CD1c-positive myeloid dendritic cell (primary cell): ENCODE measurements around the gene PVR.
"Not testable (repeated sequence)": the region's sequence is repeated elsewhere in the genome, so short reads cannot be mapped to it uniquely, and the experiment has no call there.

Source experiments
- DNase-seq: peaks from one replicate; pipeline ENCODE4 v3.0.0-alpha.2; 2016; ENCODE audit errors: extremely low spot score

Gene PVR

DNA sequence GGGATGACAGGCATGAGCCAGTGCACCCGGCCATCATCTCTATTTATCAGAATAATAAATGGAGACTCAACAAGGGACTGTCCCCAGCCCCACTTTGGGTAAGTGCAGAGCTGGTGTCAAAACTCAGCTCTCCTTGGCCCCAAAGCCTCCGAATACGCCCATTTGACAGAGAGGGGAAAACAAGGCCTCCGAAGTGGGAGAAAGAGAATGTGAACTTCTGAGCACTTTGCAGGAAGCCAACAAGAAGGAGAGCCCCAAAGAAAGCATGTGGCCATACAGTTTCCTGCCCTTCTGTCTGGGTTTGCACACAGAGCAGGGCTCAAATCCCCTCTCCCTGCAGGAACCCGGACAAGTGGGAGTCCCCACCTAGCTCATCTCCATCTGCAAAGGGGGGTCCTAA lies 56.8 kb downstream of the PVR start:
- DNase-seq, result no peak

DNA sequence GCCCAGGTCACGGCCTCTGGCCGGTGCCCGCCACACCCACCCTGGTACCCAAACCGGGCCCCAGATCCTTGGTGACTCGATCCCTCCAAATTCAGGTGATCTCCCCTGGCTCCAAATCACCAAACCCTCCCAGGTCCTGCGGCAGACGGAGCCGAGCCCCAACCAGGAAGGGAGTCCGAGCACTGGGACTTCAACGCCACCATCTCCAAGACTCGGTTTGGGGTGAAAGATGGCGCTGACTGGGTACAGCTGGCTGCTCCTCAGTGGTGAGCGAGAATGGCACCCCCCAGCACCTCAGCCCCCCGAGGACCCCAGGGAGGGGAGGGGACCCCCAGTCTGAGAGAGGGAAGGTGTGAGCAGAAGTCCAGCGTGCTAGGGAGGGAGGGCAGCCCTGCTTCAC lies 57.5 kb downstream of the PVR start:
- no peak for DNase-seq

DNA sequence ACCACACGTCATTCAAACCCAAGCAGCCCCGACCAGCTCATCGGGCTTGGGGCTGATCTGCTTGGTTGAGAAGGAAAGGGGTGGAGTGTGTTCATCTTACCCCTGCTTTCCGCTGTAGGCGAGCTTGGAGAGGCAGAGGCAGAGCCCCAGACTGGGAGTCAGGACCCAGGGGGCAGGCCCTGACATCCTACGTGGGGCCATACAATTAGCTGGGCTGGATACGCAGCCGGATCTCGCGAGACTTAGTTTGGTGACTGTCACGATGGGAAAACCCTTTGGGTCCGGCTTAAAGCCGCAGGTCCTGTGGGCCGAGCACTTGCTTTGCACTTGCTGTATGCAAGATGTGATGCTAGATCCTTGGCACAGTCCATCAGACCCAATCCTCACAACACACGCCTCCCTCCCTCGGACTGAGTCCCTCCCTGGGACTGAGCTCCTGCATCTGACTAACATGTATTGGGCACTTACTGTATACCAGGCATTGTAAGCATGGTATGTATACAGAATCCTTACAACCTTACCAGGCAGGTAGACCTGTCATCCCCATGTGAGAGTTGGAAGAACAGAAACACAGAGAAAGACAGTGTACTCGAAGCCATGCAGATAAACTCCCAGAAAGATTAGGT lies 59.0 kb downstream of the PVR start:
- DNase-seq, result no peak

DNA sequence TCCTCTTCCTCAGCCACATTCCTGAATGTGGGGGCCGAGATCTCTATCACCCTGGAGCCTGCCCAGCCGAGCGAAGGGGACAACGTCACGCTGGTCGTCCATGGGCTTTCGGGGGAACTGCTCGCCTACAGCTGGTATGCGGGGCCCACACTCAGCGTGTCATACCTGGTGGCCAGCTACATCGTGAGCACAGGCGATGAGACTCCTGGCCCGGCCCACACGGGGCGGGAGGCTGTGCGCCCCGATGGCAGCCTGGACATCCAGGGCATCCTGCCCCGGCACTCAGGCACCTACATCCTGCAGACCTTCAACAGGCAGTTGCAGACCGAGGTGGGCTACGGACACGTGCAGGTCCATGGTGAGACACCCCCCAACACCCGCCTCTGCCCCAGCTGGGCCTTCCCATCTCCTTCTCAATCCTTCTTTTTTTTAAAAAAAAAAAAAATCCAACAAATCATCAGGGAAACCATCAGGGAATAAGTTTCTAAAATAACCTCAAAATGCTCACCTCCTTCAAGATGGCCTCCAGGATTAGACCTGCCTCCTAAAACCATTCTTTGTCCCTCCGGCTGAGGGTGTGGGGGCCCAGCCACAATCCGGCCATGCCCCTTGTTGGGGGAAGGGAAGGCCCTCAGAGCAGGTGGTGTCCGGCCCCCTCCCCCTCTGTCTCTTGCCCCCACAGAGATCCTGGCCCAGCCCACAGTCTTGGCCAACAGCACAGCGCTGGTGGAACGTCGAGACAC lies 59.8 kb downstream of the PVR start:
- no peak for DNase-seq

DNA sequence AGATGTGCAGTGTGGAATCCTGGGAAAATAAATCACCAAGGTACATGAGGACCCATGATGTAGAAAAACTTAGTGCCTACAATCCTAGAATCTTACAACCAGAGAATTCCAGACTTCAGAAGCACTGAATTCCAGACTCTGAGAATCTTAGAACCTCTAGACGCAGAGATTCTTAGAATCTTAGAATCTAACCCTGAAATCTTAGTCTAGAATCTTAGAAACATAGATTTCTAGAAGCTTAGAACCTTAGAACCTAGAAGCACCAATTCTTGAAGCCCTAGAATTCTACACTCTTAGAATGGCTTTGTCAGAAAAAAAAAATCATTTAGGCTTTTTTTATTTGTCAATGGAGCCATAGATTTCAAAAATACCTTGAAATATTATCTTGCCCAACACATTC lies 61.3 kb downstream of the PVR start:
- DNase-seq, result no peak

DNA sequence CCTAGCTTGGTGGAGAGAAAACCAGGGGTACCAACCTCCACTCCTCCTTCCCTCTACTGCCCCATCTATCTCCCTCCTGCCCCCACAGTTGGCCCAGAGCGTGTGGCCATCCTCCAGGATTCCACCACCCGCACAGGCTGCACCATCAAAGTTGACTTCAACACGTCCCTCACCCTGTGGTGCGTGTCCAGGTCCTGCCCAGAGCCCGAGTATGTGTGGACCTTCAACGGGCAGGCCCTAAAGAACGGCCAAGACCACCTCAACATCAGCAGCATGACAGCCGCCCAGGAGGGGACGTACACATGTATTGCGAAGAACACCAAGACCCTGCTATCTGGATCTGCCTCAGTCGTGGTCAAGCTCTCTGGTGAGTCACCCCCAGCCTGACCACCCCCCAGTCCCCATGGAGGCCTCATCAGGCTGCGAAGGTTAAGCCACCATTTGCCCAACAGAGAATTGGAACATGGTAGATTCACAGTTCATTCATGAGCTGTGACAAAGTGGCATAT lies 61.8 kb downstream of the PVR start:
- no peak for DNase-seq

DNA sequence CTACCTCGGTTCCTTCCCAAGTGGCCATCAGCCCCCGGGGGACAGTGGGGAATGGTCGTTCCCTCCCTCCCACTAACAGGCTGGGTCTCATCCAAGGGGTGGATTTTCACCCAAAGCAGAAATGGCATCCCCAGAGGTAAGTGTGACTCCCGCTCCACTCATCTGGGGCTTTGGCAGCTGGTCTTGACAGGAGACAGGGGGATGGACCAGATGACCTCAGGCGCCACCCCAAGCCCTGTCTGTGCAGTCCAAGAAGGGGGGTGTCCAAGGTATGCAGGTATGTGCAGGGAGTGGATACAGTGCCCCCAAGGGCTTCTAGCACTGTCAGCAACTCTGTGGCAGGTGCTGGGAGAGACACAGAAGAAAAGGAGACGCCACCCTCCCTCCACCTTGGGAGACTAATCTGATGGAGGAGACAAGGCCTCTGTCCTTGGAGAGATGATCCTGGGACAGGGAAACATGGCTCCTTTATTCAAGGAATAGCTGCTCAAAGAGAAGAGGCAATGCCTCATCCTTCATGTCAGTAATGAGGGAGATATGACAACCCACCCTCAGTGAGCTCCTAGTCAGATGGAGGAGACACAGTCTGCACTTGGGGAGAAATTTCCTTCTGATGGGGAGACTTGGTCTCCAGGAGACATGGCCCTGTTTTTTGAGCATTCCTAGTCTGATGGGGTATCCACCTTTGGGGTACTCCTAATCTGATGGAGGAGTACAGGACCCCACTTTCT lies 63.0 kb downstream of the PVR start:
- no peak for DNase-seq

DNA sequence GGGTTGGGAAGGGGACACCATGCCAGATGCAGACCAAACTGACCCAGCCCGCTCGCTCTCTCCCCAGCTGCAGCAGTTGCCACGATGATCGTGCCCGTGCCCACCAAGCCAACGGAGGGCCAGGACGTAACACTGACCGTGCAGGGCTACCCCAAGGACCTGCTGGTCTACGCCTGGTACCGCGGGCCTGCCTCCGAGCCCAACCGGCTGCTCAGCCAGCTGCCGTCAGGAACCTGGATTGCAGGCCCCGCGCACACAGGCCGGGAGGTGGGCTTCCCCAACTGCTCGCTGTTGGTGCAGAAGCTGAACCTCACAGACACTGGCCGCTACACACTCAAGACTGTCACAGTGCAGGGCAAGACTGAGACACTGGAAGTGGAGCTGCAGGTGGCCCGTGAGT lies 64.1 kb downstream of the PVR start:
- DNase-seq, result no peak

DNA sequence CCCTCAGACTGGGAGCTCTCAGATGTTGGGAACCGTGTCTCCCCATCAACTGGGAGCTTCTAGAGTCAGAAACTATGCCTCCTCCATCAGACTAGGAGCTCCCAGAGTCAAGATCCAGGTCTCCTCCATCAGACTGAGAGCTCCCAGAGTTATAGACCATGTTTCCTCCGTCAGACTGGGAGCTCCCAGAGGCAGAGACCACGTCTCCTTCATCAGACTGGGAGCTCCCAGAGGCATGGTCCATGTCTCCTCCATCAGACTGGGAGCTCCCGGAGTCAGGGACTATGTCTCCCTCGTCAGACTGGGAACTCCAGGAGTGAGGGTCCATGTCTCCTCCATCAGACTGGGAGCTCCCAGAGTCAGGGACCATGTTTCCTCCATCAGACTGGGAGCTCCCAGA lies 65.2 kb downstream of the PVR start:
- no peak for DNase-seq

DNA sequence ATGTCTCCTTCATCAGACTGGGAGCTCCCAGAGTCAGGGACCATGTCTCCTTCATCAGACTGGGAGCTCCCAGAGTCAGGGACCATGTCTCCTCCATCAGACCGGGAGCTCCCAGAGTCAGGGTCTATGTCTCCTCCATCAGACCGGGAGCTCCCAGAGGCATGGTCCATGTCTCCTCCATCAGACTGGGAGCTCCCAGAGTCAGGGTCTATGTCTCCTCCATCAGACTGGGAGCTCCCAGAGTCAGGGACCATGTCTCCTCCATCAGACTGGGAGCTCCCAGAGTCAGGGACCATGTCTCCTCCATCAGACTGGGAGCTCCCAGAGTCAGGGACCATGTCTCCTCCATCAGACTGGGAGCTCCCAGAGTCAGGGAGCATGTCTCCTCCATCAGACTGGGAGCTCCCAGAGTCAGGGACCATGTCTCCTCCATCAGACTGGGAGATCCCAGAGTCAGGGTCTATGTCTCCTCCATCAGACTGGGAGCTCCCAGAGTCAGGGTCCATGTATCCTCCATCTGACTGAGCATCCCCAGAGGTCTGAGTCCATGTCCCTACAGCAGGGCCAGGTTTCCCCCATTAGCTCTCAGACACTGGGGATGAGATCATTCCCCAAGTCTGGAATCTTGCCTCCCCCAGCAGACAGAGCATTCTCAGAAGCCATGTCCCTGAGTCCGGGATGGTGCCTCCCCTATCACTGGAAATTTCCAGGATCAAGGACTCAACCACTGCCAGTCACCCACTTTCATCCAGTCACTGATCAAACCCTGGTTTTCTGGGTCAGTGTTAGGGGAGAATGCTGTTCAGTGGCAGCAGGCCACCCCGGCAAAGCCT lies 65.9 kb downstream of the PVR start:
- not testable (repeated sequence) for DNase-seq

DNA sequence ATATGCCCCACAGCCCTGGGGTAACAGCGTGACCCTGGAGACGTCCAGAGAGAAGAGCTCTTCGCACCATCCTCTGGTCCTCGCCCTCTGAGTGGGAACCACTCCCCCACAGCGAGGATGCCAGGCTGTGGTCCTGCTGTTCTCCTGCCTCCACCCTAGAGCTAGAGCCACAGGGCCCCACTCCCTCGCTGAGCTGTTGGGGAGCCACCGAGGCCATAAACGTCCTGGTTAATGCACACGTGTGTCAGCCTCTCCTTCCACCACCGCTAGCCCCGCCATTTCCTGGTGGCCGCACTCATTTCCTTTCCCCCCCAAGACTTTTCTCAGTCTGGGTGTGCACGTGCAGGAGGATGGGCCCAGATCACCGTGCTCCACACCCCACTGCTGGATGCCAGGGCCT lies 66.8 kb downstream of the PVR start:
- DNase-seq, result no peak

DNA sequence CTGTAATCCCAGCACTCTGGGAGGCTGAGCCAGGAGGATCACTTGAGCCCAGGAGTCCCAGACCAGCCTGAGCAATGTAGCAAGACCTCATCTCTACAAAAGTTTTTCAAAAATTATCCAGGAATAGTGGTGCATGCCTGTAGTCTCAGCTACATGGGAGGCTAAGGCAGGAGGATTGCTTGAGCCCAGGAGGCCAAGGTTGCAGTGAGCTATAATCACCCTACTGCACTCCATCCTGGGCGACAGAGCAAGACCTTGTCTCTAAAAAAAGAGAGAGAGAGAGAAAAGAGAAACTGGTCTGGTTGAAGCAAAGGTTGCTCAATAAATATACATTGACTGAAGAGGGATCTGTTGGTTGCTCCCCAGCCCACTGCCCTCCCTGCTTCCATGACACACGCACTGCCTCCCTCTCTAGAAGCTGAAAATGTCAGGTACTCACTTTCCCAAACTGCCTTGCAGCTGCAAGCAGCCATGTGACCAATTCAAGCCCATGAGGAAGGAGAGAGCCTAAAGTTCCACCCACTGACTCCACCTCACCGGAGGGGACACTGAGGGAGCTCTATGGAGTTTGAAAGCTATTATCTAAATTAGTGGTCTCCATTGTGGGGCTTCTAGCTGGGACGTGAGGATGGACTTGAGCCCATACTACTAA lies 69.3 kb downstream of the PVR start:
- DNase-seq, result no peak
